CD4-positive, alpha-beta T cell treated with Interleukin-10 for 1 hour (primary cell): ENCODE measurements around the gene THADA.
"Not testable (repeated sequence)": the region's sequence is repeated elsewhere in the genome, so short reads cannot be mapped to it uniquely, and the experiment has no call there.

Experiments
- DNase-seq: peaks from one replicate; pipeline ENCODE4 v3.0.0-alpha.2; 2020

THADA gene

GRCh38 chr2:43595603-43596412 is at the start of gene THADA:
Gene THADA (minus strand): TSS chr2:43596038. CDS start chr2:43592392, 3,646 bp downstream.
- peak; percentile 98 for DNase-seq

- no peak for DNase-seq
These were observed 47.8 kb upstream of the THADA start for GRCh38 chr2:43643680-43644079.

GRCh38 chr2:43642363-43642762 is 46.5 kb upstream of the THADA start:
- DNase-seq, result no peak

GRCh38 chr2:43637030-43637803 is 41.4 kb upstream of the THADA start, which contains the start of gene PLEKHH2:
Gene PLEKHH2 (plus strand): TSS chr2:43637260. CDS start chr2:43644674, 7,414 bp downstream.
- peak; percentile 85 for DNase-seq

- peak; percentile 21 for DNase-seq
These were observed 40.8 kb upstream of the THADA start for GRCh38 chr2:43636621-43637020.

- not testable (repeated sequence) for DNase-seq
These were observed 40.3 kb upstream of the THADA start for GRCh38 chr2:43636153-43636552.

- DNase-seq, result no peak
These were observed 38.9 kb upstream of the THADA start for GRCh38 chr2:43634604-43635306.

GRCh38 chr2:43631618-43632317 is 35.9 kb upstream of the THADA start:
- no peak for DNase-seq

- DNase-seq, result no peak
These were observed 27.2 kb upstream of the THADA start for GRCh38 chr2:43622931-43623451.

GRCh38 chr2:43619511-43619910 is 23.7 kb upstream of the THADA start:
- DNase-seq, result no peak

GRCh38 chr2:43616967-43617680 is 21.3 kb upstream of the THADA start:
- DNase-seq, result no peak

GRCh38 chr2:43612944-43613343 is 17.1 kb upstream of the THADA start:
- DNase-seq, result no peak

GRCh38 chr2:43611987-43612894 is 16.4 kb upstream of the THADA start:
- peak; percentile 79 for DNase-seq

- no peak for DNase-seq
These were observed 14.5 kb upstream of the THADA start for GRCh38 chr2:43610361-43610760.

- peak; percentile 60 for DNase-seq
These were observed 13.6 kb upstream of the THADA start for GRCh38 chr2:43609290-43609918.

GRCh38 chr2:43605851-43606250 is 10.0 kb upstream of the THADA start:
- no peak for DNase-seq

GRCh38 chr2:43605079-43605655 is 9.3 kb upstream of the THADA start:
- DNase-seq, result peak; percentile 28

GRCh38 chr2:43604674-43605073 is 8.8 kb upstream of the THADA start:
- DNase-seq, result no peak

GRCh38 chr2:43600596-43600995 is 4.8 kb upstream of the THADA start:
- DNase-seq, result not testable (repeated sequence)

- no peak for DNase-seq
These were observed 963 bp downstream of the THADA start for GRCh38 chr2:43594875-43595274.
